Inflammatory macrophage (primary cell): ENCODE measurements around the gene RP9.
A peak's percentile ranks its signal among the peaks of the same experiment; 100 is the strongest.

ENCODE experiments used
- DNase-seq, 2 donors: peaks; one replicate each; pipeline ENCODE4 v3.0.0-alpha.2; 2020 to 2022

The RP9 gene

DNA sequence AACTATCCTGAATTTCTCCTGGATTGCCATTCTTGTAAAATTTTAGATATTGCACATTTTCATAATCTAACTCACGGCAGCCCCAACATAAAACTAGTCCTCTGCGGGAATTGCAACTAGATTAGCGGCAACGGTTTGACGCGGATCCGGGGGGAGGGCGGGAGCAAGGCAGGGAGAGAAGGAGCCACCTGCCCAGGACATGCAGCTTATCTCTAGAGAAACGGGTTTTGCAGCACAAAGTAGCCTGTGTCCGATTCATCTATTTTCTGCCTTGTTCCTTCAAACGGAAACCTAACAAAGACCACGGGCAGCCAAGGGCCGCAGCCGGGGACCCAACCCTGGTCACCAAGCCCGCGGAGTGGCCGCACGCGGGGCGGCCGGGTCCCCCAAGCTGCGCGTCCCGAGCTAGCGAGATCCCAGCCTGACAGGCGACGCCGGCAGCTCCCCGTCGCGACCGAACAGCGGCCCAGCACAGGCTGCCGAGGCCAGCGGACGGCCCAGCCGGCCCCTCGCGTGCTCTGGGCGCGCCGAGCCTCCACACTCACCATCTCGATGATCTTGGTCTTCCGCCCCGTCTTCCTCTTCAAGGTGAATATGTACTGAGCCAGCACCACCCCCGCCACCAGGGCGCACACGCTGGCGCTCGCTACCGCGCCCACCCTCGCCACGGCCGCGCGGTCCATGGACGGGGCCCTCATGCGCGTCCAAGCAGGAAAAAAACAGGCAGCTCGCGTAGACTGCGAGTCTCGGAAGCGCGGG is 47.0 kb downstream of the RP9 start, which contains the start of gene NT5C3A:
Gene NT5C3A, minus strand, starts transcription at position 754 of the 759 bp plus-strand sequence. Its CDS starts 71 bp downstream, at position 683.
- peak; percentile 13 to 17 for DNase-seq

GRCh38 chr7:33061282-33061937 is 47.8 kb downstream of the RP9 start:
- DNase-seq: peak; percentile 19 to 31

DNA sequence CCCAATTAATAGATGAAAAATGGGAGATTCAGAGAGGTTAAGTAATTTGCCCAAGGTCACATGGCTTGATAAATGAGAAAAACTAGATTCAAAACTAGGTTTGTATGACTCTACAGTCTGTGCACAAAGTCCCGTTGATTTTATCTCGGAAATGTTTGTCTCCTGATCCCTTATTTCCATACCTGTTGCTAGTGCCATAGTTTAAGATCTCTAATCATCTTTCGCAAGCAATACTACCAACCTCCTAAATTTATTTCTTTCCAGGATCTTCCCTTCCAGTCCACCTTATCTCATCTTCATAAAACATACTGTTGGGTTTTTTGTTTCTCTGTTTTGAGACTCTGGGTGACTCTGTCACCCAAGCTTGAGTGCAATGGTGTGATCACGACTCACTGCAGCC is 49.6 kb downstream of the RP9 start:
- DNase-seq: no peak

DNA sequence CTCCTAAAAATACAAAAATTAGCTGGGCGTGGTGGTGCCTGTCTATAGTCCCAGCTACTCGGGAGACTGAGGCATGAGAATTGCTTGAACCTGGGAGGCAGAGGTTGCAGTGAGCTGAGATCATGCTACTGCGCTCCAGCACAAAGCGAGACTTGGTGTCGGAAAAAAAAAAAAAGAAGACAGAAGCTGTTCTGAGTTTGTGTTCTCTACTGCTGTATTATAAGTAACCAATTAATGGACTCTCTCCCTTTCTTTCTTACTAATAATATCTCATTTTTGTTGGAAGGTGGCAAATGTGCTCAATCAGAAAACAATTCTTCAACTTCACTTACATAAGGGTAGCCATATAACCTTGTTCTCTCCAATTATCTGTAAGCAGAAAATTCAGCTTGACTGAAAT is 54.0 kb downstream of the RP9 start:
- DNase-seq: no peak

DNA sequence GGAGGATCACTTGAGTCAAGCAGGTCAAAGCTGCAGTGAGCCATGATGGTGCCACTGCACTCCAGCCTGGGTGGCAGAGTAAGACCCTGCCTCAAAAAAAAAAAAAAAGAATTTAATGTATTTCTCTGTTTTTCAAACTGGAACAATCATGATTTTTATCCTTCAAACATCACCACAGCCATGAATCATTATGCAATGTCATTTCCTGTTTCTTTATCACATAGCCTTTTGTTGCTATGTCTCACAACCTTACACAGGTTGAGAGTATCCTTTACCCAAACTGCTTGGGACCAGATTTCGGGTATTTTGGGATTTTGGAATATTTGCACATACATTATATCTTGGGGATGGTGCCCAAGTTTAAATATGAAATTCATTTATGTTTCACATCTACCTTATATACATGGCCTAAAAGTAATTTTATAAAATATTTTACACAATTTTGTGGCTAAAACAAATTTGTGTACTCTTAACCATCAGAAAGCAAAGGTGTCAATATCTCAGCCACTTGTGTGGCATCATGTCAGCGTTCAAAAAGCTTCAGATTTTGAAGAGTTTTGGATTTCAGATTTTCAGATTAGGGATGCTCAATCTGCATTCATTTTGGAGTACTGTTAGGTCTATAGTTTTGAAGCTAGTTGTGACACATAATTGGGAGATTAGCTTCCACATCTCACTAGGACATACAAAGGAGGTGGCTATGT is 54.8 kb downstream of the RP9 start:
- DNase-seq: peak in 1 of 2 donors; percentile 20

DNA sequence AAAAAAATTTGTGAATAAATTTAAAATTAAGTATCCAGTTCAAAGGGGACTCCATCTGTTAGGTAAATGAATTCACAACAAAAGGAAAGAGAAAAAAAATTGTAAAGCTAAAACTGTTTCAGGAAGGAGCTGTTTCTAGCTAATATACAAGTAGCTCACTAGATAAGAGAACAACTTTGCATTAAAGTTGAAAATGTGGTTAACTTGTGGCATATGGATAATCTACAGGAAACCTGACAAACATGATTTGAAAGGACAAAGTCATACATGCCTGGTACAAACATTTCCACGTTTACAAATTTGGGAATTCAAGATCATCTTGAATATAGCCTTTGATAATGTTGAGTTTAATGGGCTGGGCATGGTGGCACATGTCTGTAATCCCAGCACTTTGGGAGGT is 55.5 kb downstream of the RP9 start:
- no peak for DNase-seq

DNA sequence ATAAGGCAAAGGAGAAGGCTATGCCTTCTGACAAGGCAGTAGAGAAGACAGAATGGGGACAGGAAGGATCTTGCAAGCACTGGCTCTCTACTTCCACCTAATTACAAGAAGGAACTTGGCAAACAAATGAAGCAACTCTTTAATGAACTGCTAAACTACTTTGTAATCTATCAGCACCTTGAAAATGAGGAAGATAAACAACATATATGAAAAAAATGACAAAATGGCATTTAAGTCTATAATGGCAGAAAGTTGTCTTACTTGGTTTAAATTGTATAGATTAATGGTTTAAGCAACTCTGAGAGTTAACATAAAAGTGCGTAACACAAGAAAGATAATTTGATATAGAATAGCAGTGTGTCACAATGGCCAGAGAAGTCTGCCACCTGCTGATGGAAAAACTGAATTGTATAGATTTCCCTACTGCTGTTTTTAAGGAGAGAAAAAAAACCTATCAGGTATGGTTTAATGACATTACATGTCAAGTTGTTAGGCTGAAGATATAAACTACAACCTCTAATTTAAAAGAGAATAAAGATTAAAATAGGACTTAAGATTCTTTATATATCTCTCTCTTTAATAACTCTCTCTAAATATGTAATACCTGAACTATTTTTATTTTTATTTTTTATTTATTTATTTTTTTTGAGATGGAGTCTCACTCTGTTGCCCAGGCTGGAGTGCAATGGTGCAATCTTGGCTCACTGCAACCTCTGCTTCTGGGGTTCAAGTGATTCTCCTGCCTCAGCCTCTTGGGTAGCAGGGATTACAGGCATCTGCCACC is 58.5 kb downstream of the RP9 start:
- peak; percentile 70 to 86 for DNase-seq

DNA sequence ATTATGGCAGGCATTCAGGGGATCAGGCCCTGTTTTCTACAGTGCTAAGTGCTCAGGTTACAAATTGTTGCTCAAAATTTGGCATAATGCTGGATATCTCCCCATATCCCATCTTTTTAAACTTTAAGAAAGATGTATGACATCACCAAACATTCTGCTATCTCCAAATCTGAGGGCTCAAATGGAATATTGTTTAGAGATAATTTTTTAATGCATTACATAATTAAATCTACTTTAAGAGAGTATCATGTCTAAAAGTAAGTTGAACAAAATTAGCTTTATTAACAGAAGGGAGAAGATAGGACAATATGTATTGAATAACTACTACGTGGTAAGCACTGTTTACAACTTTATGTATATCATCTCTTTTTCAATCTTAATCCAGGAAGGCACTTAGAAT is 60.5 kb downstream of the RP9 start:
- no peak for DNase-seq

DNA sequence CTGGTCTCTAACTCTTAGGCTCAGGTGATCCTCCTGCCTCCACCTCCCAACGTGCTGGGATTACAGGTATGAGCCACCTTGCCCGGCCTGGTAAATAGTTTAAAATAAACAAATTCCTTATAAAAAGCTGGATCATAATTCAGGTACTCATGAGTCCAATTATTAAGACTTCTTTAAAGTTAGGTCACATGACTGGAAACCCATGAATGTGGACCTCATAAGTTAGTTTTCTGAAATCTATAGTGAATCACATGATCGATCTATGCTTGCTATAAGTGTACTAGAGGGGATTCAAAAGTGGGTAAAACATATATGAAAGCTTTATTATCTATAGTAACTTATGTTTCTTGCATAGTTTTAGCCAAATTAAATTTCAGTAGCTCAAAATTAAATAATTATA is 60.9 kb downstream of the RP9 start:
- no peak for DNase-seq

DNA sequence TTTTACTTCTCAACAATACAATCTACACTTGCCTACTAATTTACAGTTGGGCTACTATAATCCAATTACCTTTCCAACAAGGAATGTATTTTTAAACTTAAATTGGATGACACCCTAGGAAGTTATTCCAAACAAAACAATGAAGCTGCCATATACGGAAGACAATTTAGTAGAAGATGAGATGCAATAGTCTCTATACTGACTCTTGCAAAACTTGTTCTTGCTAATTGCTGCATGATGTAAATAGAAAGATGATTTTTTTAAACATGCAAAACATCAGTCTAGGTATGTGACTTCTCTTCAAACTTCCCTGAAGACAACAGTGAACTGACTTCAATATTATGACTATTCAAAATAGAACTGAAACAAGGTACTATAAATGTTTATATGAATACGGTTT is 64.2 kb downstream of the RP9 start:
- no peak for DNase-seq
